Measurements from ENCODE around the gene TEX44. TPM values are rescaled to one million over a fixed set of nuclear protein-coding genes. Genes with fewer than 3 reads are reported as not detected.

TEX44 gene
- total and polyA plus RNA-seq, 9 of the 15 experiments (the other 6 are each of a cell fraction or from before 2014, with no cell fraction given): not detected

DNA sequence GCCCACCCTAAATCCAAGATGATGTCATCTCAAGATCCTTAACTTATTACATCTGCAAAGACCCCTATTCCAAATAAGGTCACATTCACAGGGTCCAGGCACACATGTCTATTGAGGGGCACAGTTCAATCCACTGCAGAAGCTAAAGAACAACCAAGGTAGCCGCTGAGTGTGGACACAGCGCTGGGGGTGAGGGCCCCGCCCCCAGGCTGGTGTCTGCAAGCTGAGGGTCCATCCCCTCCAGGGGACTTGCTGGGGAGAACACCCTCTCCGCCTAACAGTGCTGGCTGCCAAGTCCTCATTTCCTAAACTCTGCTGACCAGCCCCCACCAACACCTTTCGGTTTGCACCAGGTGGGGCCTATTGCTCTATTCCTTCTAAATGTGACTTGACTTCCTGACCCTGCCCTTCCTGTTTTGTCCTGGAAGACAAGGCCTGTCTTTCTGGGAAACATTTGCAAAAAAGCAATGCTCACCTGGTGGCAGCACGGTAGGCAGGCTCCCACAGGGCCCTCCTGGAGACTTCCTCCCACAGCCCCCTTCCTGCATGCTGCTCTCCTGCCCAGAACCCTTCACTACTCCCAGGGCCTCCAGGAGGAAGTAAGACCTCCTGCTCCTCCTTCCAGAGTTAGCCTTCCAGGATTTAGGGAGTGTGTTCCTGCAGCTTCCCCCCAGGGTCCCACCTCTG, 24.4 kb upstream of the TEX44 start:
- Histone ChIP-seq H3K9ac (ENCODE audit: insufficient read depth in 1 of 2, low read depth in 2 of 2, low read length in 2 of 2) (no peak overlapping the region), H3K27ac (ENCODE audit: extremely low read depth, low read depth, low read length) (no peak overlapping the region), H4K20me1 (replicated peaks; ENCODE audit: control insufficient read depth, insufficient read depth, low read length) (no peaks in the 10 kb centered on the region), H3K4me1 (replicated peaks in 1 of 2; ENCODE audit: control insufficient read depth in 2 of 2, insufficient read depth in 2 of 2, low read length in 2 of 2) (no peaks in the 10 kb centered on the region; a peak in 1 of 5 replicates), H3K4me2 (ENCODE audit: insufficient read depth, low read length) (no peak overlapping the region), H3K79me2 (ENCODE audit: control insufficient read depth, insufficient read depth, low read length) (no peaks in the 10 kb centered on the region), H2AFZ (ENCODE audit: low read depth, low read length) (no peak overlapping the region), H3K36me3 (ENCODE audit: control insufficient read depth, insufficient read depth, low read length) (no peaks in the 10 kb centered on the region), H3K27me3 (ENCODE audit: control insufficient read depth in 2 of 2, insufficient read depth in 2 of 2, low read length in 2 of 2) (no peaks in the 10 kb centered on the region), H3K9me3 (replicated peaks; ENCODE audit: control insufficient read depth, insufficient read depth, low read depth, low read length) (no peaks in the 10 kb centered on the region), H3K9me1 (ENCODE audit: control insufficient read depth, insufficient read depth, low read length) (no peaks in the 10 kb centered on the region), H3K4me3 (no peak overlapping the region)
- TF ChIP-seq GTF2F1 (IDR thresholded peaks at IDR 0.05; ENCODE audit: low read depth, low read length) (no peak), CHCHD3 (CRISPR knock-in tag; IDR thresholded peaks at IDR 0.05) (no peak), PHB2 (IDR thresholded peaks at IDR 0.05; ENCODE audit: low read depth) (no peak), GABPB2 (CRISPR knock-in tag; conservative IDR thresholded peaks at IDR 0.05) (no peak), IRF9 (tag; IDR thresholded peaks at IDR 0.05) (no peak), CEBPB (tag; IDR thresholded peaks at IDR 0.05) (no peak), PHTF2 (CRISPR knock-in tag; IDR thresholded peaks at IDR 0.05) (no peak), ZNF143 (CRISPR knock-in tag; IDR thresholded peaks at IDR 0.05) (no peak), PRDM10 (IDR thresholded peaks at IDR 0.05; ENCODE audit: partially characterized antibody) (no peak)
- TF ChIP-seq, protein P1, sequence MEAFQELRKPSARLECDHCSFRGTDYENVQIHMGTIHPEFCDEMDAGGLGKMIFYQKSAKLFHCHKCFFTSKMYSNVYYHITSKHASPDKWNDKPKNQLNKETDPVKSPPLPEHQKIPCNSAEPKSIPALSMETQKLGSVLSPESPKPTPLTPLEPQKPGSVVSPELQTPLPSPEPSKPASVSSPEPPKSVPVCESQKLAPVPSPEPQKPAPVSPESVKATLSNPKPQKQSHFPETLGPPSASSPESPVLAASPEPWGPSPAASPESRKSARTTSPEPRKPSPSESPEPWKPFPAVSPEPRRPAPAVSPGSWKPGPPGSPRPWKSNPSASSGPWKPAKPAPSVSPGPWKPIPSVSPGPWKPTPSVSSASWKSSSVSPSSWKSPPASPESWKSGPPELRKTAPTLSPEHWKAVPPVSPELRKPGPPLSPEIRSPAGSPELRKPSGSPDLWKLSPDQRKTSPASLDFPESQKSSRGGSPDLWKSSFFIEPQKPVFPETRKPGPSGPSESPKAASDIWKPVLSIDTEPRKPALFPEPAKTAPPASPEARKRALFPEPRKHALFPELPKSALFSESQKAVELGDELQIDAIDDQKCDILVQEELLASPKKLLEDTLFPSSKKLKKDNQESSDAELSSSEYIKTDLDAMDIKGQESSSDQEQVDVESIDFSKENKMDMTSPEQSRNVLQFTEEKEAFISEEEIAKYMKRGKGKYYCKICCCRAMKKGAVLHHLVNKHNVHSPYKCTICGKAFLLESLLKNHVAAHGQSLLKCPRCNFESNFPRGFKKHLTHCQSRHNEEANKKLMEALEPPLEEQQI (IDR thresholded peaks at IDR 0.05): no peak
- ChIA-PET POLR2A (no interaction called here), CTCF (ENCODE audit: low intra/inter-chr PET ratio) (no interaction called here)
- FAIRE-seq: no peak
- intact Hi-C loops (cut with micrococcal nuclease) (no loop called here), in situ Hi-C loops (cut with MboI) (no loop called here)
- DNase-seq (ENCODE audit: extremely low read depth in 1 of 4, low spot score in 3 of 4): no peak
- no peak for ATAC-seq
- BruUV-seq (replicated peaks): no TSS peak
- 24% methylated on average over 6 of the region's 6 CpGs for WGBS (ENCODE audit: insufficient coverage, low coverage, missing lambda C conversion rate)
